ENCODE data around the gene ECE1.
"Not testable (repeated sequence)": the region's sequence is repeated elsewhere in the genome, so short reads cannot be mapped to it uniquely, and the experiment has no call there.

ECE1 gene

GRCh38 chr1:21228224-21228623, 62.0 kb downstream of the ECE1 start:
- DNase-seq; POLR2A ChIA-PET; H3K27ac ChIP-seq (ENCODE audit: insufficient read depth in 1 of 2, low read depth in 1 of 2, low read length in 2 of 2, poor library complexity in 1 of 2, severe bottlenecking in 2 of 2); H3K36me3 ChIP-seq (ENCODE audit: control insufficient read depth in 4 of 4, insufficient read depth in 4 of 4, low read length in 3 of 4); H3K4me3 ChIP-seq (ENCODE audit: control insufficient read depth in 1 of 7, extremely low read depth in 1 of 7, insufficient read depth in 4 of 7, low read depth in 2 of 7, low read length in 6 of 7); H3K9me3 ChIP-seq (ENCODE audit: control extremely low read depth in 1 of 5, control insufficient read depth in 4 of 5, insufficient read depth in 2 of 5, low read depth in 1 of 5, low read length in 4 of 5); H3K4me1 ChIP-seq (ENCODE audit: control extremely low read depth in 1 of 4, control insufficient read depth in 4 of 4, insufficient read depth in 4 of 4, low read length in 3 of 4); H3K27me3 ChIP-seq (replicated peaks in 2 of 5; ENCODE audit: control insufficient read depth in 4 of 5, insufficient read depth in 5 of 5, low read length in 4 of 5): not testable (repeated sequence)
- CTCF ChIA-PET = interaction anchor here (1.2 kb wide), 1 partner anchor 140 kb away, joined by 3 read pairs; no protein-coding TSS in a partner anchor
- WGBS (ENCODE audit: insufficient coverage) = 89% methylated on average over 4 of the region's 7 CpGs

- WGBS (ENCODE audit: insufficient coverage) = 96% methylated on average over 31 of the region's 33 CpGs
- ChIA-PET POLR2A (interaction anchor here (0.7 kb wide), 1 partner anchor 186 kb away, joined by 5 read pairs; no protein-coding TSS in a partner anchor), CTCF (interaction anchor here (0.6 to 1.3 kb wide), 3 partner anchors 8 to 98 kb away, joined by 3 read pairs; no protein-coding TSS in a partner anchor)
- Histone ChIP-seq H3K4me1 (ENCODE audit: control extremely low read depth in 1 of 4, control insufficient read depth in 4 of 4, insufficient read depth in 4 of 4, low read length in 3 of 4) (no peaks in the 10 kb centered on the region), H3K4me3 (ENCODE audit: control insufficient read depth in 1 of 7, extremely low read depth in 1 of 7, insufficient read depth in 4 of 7, low read depth in 2 of 7, low read length in 6 of 7) (no peak overlapping the region), H3K27me3 (replicated peaks in 2 of 5; ENCODE audit: control insufficient read depth in 4 of 5, insufficient read depth in 5 of 5, low read length in 4 of 5) (no peaks in the 10 kb centered on the region), H3K9me3 (ENCODE audit: control extremely low read depth in 1 of 5, control insufficient read depth in 4 of 5, insufficient read depth in 2 of 5, low read depth in 1 of 5, low read length in 4 of 5) (no peaks in the 10 kb centered on the region), H3K27ac (ENCODE audit: insufficient read depth in 1 of 2, low read depth in 1 of 2, low read length in 2 of 2, poor library complexity in 1 of 2, severe bottlenecking in 2 of 2) (no peak overlapping the region), H3K36me3 (ENCODE audit: control insufficient read depth in 4 of 4, insufficient read depth in 4 of 4, low read length in 3 of 4) (peaks cover 0 to 6% (median 2%) of the 10 kb centered on the region in 4 experiments)
- no peak for DNase-seq
These were observed 65.2 kb downstream of the ECE1 start for GRCh38 chr1:21225065-21225464.

GRCh38 chr1:21220815-21221214, 69.4 kb downstream of the ECE1 start:
- H3K9me3 ChIP-seq (ENCODE audit: control extremely low read depth in 1 of 5, control insufficient read depth in 4 of 5, insufficient read depth in 2 of 5, low read depth in 1 of 5, low read length in 4 of 5) = no peaks in the 10 kb centered on the region
- H3K36me3 ChIP-seq (ENCODE audit: control insufficient read depth in 4 of 4, insufficient read depth in 4 of 4, low read length in 3 of 4) = peaks cover 0 to 6% (median 2%) of the 10 kb centered on the region in 4 experiments
- CTCF ChIA-PET = interaction anchor here (1.6 kb wide), 1 partner anchor 11 kb away, joined by 4 read pairs; no protein-coding TSS in a partner anchor
- no peaks in the 10 kb centered on the region for H3K27me3 ChIP-seq (replicated peaks in 2 of 5; ENCODE audit: control insufficient read depth in 4 of 5, insufficient read depth in 5 of 5, low read length in 4 of 5)
- no peaks in the 10 kb centered on the region for H3K4me1 ChIP-seq (ENCODE audit: control extremely low read depth in 1 of 4, control insufficient read depth in 4 of 4, insufficient read depth in 4 of 4, low read length in 3 of 4)
- no peak overlapping the region for H3K4me3 ChIP-seq (ENCODE audit: control insufficient read depth in 1 of 7, extremely low read depth in 1 of 7, insufficient read depth in 4 of 7, low read depth in 2 of 7, low read length in 6 of 7)
- DNase-seq = no peak
- 98% methylated on average over 7 of the region's 7 CpGs for WGBS (ENCODE audit: insufficient coverage)
- POLR2A ChIA-PET = no interaction called here
- H3K27ac ChIP-seq (ENCODE audit: insufficient read depth in 1 of 2, low read depth in 1 of 2, low read length in 2 of 2, poor library complexity in 1 of 2, severe bottlenecking in 2 of 2) = no peak overlapping the region

GRCh38 chr1:21219674-21220073, 70.6 kb downstream of the ECE1 start:
- ChIA-PET POLR2A (no interaction called here), CTCF (interaction anchor here (0.7 kb wide), 1 partner anchor 12 kb away, joined by 3 read pairs; no protein-coding TSS in a partner anchor)
- Histone ChIP-seq H3K9me3 (ENCODE audit: control extremely low read depth in 1 of 5, control insufficient read depth in 4 of 5, insufficient read depth in 2 of 5, low read depth in 1 of 5, low read length in 4 of 5) (no peaks in the 10 kb centered on the region), H3K36me3 (ENCODE audit: control insufficient read depth in 4 of 4, insufficient read depth in 4 of 4, low read length in 3 of 4) (peaks cover 0 to 6% (median 2%) of the 10 kb centered on the region in 4 experiments), H3K27me3 (replicated peaks in 2 of 5; ENCODE audit: control insufficient read depth in 4 of 5, insufficient read depth in 5 of 5, low read length in 4 of 5) (no peaks in the 10 kb centered on the region), H3K4me3 (ENCODE audit: control insufficient read depth in 1 of 7, extremely low read depth in 1 of 7, insufficient read depth in 4 of 7, low read depth in 2 of 7, low read length in 6 of 7) (no peak overlapping the region), H3K4me1 (ENCODE audit: control extremely low read depth in 1 of 4, control insufficient read depth in 4 of 4, insufficient read depth in 4 of 4, low read length in 3 of 4) (no peaks in the 10 kb centered on the region), H3K27ac (ENCODE audit: insufficient read depth in 1 of 2, low read depth in 1 of 2, low read length in 2 of 2, poor library complexity in 1 of 2, severe bottlenecking in 2 of 2) (no peak overlapping the region)
- no peak for DNase-seq
- 97% methylated on average over 20 of the region's 21 CpGs for WGBS (ENCODE audit: insufficient coverage)

- no peaks in the 10 kb centered on the region for H3K4me1 ChIP-seq (ENCODE audit: control extremely low read depth in 1 of 4, control insufficient read depth in 4 of 4, insufficient read depth in 4 of 4, low read length in 3 of 4)
These were observed 72.3 kb downstream of the ECE1 start for GRCh38 chr1:21217812-21218596.

GRCh38 chr1:21216835-21217811, 73.1 kb downstream of the ECE1 start:
- CTCF ChIA-PET = interaction anchor here (0.6 to 2.7 kb wide), 12 partner anchors 10 to 352 kb away, joined by 3 to 15 read pairs (median 3); no protein-coding TSS in a partner anchor
- DNase-seq = peak; percentile 46 to 76 (median 66)
- H3K27ac ChIP-seq (ENCODE audit: insufficient read depth in 1 of 2, low read depth in 1 of 2, low read length in 2 of 2, poor library complexity in 1 of 2, severe bottlenecking in 2 of 2) = no peak overlapping the region
- no peaks in the 10 kb centered on the region for H3K4me1 ChIP-seq (ENCODE audit: control extremely low read depth in 1 of 4, control insufficient read depth in 4 of 4, insufficient read depth in 4 of 4, low read length in 3 of 4)
- no peaks in the 10 kb centered on the region for H3K27me3 ChIP-seq (replicated peaks in 2 of 5; ENCODE audit: control insufficient read depth in 4 of 5, insufficient read depth in 5 of 5, low read length in 4 of 5)
- no peaks in the 10 kb centered on the region for H3K9me3 ChIP-seq (ENCODE audit: control extremely low read depth in 1 of 5, control insufficient read depth in 4 of 5, insufficient read depth in 2 of 5, low read depth in 1 of 5, low read length in 4 of 5)
- H3K36me3 ChIP-seq (ENCODE audit: control insufficient read depth in 4 of 4, insufficient read depth in 4 of 4, low read length in 3 of 4) = peaks cover 0 to 6% (median 2%) of the 10 kb centered on the region in 4 experiments
- no peak overlapping the region for H3K4me3 ChIP-seq (ENCODE audit: control insufficient read depth in 1 of 7, extremely low read depth in 1 of 7, insufficient read depth in 4 of 7, low read depth in 2 of 7, low read length in 6 of 7)
- 87% methylated on average over 12 of the region's 19 CpGs for WGBS (ENCODE audit: insufficient coverage)
- POLR2A ChIA-PET = no interaction called here

More at GRCh38 chr1:21217812-21218596, 72.3 kb downstream of the ECE1 start:
- CTCF ChIA-PET = interaction anchor here (0.6 to 2.7 kb wide), 11 partner anchors 9 to 353 kb away, joined by 3 to 15 read pairs (median 3); no protein-coding TSS in a partner anchor
- Histone ChIP-seq H3K36me3 (ENCODE audit: control insufficient read depth in 4 of 4, insufficient read depth in 4 of 4, low read length in 3 of 4) (peaks cover 0 to 6% (median 2%) of the 10 kb centered on the region in 4 experiments), H3K27me3 (replicated peaks in 2 of 5; ENCODE audit: control insufficient read depth in 4 of 5, insufficient read depth in 5 of 5, low read length in 4 of 5) (no peaks in the 10 kb centered on the region), H3K9me3 (ENCODE audit: control extremely low read depth in 1 of 5, control insufficient read depth in 4 of 5, insufficient read depth in 2 of 5, low read depth in 1 of 5, low read length in 4 of 5) (no peaks in the 10 kb centered on the region), H3K27ac (ENCODE audit: insufficient read depth in 1 of 2, low read depth in 1 of 2, low read length in 2 of 2, poor library complexity in 1 of 2, severe bottlenecking in 2 of 2) (no peak overlapping the region), H3K4me3 (ENCODE audit: control insufficient read depth in 1 of 7, extremely low read depth in 1 of 7, insufficient read depth in 4 of 7, low read depth in 2 of 7, low read length in 6 of 7) (no peak overlapping the region)
- peak in 2 of 3 donors; percentile 34 to 39 for DNase-seq
- 95% methylated on average over 19 of the region's 20 CpGs for WGBS (ENCODE audit: insufficient coverage)
- POLR2A ChIA-PET = no interaction called here
